ENCODE measurements around the gene SEC14L3.
"Not testable (repeated sequence)": the region's sequence is repeated elsewhere in the genome, so short reads cannot be mapped to it uniquely, and the experiment has no call there.

The SEC14L3 gene

GRCh38 chr22:30455075-30455840 is 16.6 kb downstream of the SEC14L3 start:
- Histone ChIP-seq H3K27me3 (no peaks in the 10 kb centered on the region), H3K4me3 (ENCODE audit: low read depth, low read length) (no peak overlapping the region), H3K9me3 (no peaks in the 10 kb centered on the region), H3K4me1 (no peaks in the 10 kb centered on the region; the same call in 1 of the 2 replicates), H3K36me3 (no peaks in the 10 kb centered on the region)
- no peak for TF ChIP-seq CTCF (IDR thresholded peaks at IDR 0.05; ENCODE audit: low read depth, low read length)
- DNase-seq, result no peak

GRCh38 chr22:30453731-30454510 is 17.9 kb downstream of the SEC14L3 start:
- peak; percentile 31 for TF ChIP-seq CTCF (IDR thresholded peaks at IDR 0.05; ENCODE audit: low read depth, low read length)
- no peaks in the 10 kb centered on the region for H3K9me3 ChIP-seq
- H3K36me3 ChIP-seq, result no peaks in the 10 kb centered on the region
- no peaks in the 10 kb centered on the region for H3K4me1 ChIP-seq
- DNase-seq, result peak; percentile 28
- no peak overlapping the region for H3K4me3 ChIP-seq (ENCODE audit: low read depth, low read length)
- no peaks in the 10 kb centered on the region for H3K27me3 ChIP-seq

GRCh38 chr22:30452861-30453260 is 19.0 kb downstream of the SEC14L3 start:
- Histone ChIP-seq H3K4me1 (no peaks in the 10 kb centered on the region), H3K4me3 (ENCODE audit: low read depth, low read length) (no peak overlapping the region), H3K27me3 (no peaks in the 10 kb centered on the region), H3K36me3 (no peaks in the 10 kb centered on the region), H3K9me3 (no peaks in the 10 kb centered on the region)
- no peak for DNase-seq
- no peak for TF ChIP-seq CTCF (IDR thresholded peaks at IDR 0.05; ENCODE audit: low read depth, low read length)

- H3K27me3 ChIP-seq; H3K9me3 ChIP-seq; H3K4me3 ChIP-seq (ENCODE audit: low read depth, low read length); H3K4me1 ChIP-seq; H3K36me3 ChIP-seq; DNase-seq: not testable (repeated sequence)
These were observed 20.3 kb downstream of the SEC14L3 start for GRCh38 chr22:30451488-30451887.

- Histone ChIP-seq H3K4me1 (no peaks in the 10 kb centered on the region; the same call in 1 of the 2 replicates), H3K36me3 (no peaks in the 10 kb centered on the region), H3K4me3 (ENCODE audit: low read depth, low read length) (no peak overlapping the region), H3K9me3 (no peaks in the 10 kb centered on the region), H3K27me3 (no peaks in the 10 kb centered on the region)
- no peak for TF ChIP-seq CTCF (IDR thresholded peaks at IDR 0.05; ENCODE audit: low read depth, low read length)
- DNase-seq, result no peak
These were observed 24.2 kb downstream of the SEC14L3 start for GRCh38 chr22:30447656-30448055.

GRCh38 chr22:30445438-30446145 is 26.2 kb downstream of the SEC14L3 start:
- Histone ChIP-seq H3K4me3 (ENCODE audit: low read depth, low read length) (peak overlapping the region; percentile 37), H3K36me3 (no peaks in the 10 kb centered on the region), H3K4me1 (no peaks in the 10 kb centered on the region; the same call in 1 of the 2 replicates), H3K27me3 (no peaks in the 10 kb centered on the region), H3K9me3 (no peaks in the 10 kb centered on the region)
- DNase-seq, result no peak
- no peak for TF ChIP-seq CTCF (IDR thresholded peaks at IDR 0.05; ENCODE audit: low read depth, low read length)
